H1 (cell line): ENCODE results near the gene RBM34.
A peak's percentile ranks its signal among the peaks of the same experiment; 100 is the strongest.

Source experiments
- CEBPB ChIP-seq: IDR thresholded peaks from 2 replicates; pipeline ENCODE4 v1.6.1; 2012; ENCODE audit warnings: low read depth, low read length
- CTCF ChIP-seq, 3 experiments: IDR thresholded peaks; 1 replicate in 2 of 3; 2 replicates in 1 of 3; pipeline versions ENCODE4 v1.5.1 to v1.6.1; 2011; ENCODE audit warnings: low read length in 3 of 3, mild to moderate bottlenecking in 3 of 3, inconsistent platforms in 2 of 3, low read depth in 1 of 3, moderate library complexity in 1 of 3; ENCODE audit not compliant: insufficient read depth in 1 of 3; ENCODE audit errors: control extremely low read depth in 1 of 3
- EP300 ChIP-seq, 2 experiments: IDR thresholded peaks; 1 replicate in 1 of 2; 2 replicates in 1 of 2; pipeline ENCODE4 v1.6.1; 2011 to 2012; ENCODE audit warnings: low read depth in 2 of 2, low read length in 2 of 2, mild to moderate bottlenecking in 2 of 2, borderline replicate concordance in 1 of 2, inconsistent platforms in 1 of 2, moderate library complexity in 1 of 2
- EZH2 ChIP-seq: fragments of 200-600 bp; sonication (generic); IDR thresholded peaks from 2 replicates; pipeline ENCODE4 v1.7.1; 2012; ENCODE audit warnings: low read depth, mild to moderate bottlenecking, moderate library complexity, low read length, inconsistent platforms; ENCODE audit not compliant: severe bottlenecking
- FOSL1 ChIP-seq: IDR thresholded peaks from 2 replicates; pipeline ENCODE4 v1.6.1; 2011; ENCODE audit warnings: mild to moderate bottlenecking, low read depth, low read length, moderate library complexity; ENCODE audit not compliant: insufficient read depth
- MAX ChIP-seq: IDR thresholded peaks from 2 replicates; pipeline ENCODE4 v1.6.1; 2012; ENCODE audit warnings: inconsistent platforms
- POLR2A ChIP-seq, 2 experiments: IDR thresholded peaks; 1 replicate in 1 of 2; 2 replicates in 1 of 2; pipeline ENCODE4 v1.6.1; 2011; ENCODE audit warnings: low read depth in 2 of 2, low read length in 2 of 2, mild to moderate bottlenecking in 2 of 2; ENCODE audit errors: control extremely low read depth in 1 of 2
- RFX5 ChIP-seq: IDR thresholded peaks from 2 replicates; pipeline ENCODE4 v1.6.1; 2011; ENCODE audit warnings: low read depth, low read length, improper control_type of control experiment, borderline replicate concordance
- SIN3A ChIP-seq, 2 experiments: IDR thresholded peaks in 1 of 2; conservative IDR thresholded peaks in 1 of 2; 2 replicates each; pipeline ENCODE4 v1.6.1; 2011 to 2012; ENCODE audit warnings: low read length in 2 of 2, improper control_type of control experiment in 1 of 2, low read depth in 1 of 2, mild to moderate bottlenecking in 1 of 2

- TF ChIP-seq EZH2, result no peak
- TF ChIP-seq CTCF (IDR thresholded peaks at IDR 0.05; ENCODE audit: control extremely low read depth in 1 of 3, insufficient read depth in 1 of 3, low read depth in 1 of 3, low read length in 3 of 3), result peak in 2 of 3 experiments; percentile 47 to 51; a peak in 3 of 4 replicates
- TF ChIP-seq SIN3A (conservative IDR thresholded peaks at IDR 0.05 in 1 of 2, IDR thresholded peaks at IDR 0.05 in 1 of 2; ENCODE audit: low read depth in 1 of 2, low read length in 2 of 2), result no peak
- no peak; a peak in 1 of 3 replicates for TF ChIP-seq EP300 (IDR thresholded peaks at IDR 0.05; ENCODE audit: borderline replicate concordance in 1 of 2, low read depth in 2 of 2, low read length in 2 of 2)
- TF ChIP-seq RFX5, result no peak
- no peak for TF ChIP-seq FOSL1
- no peak for TF ChIP-seq POLR2A (IDR thresholded peaks at IDR 0.05; ENCODE audit: control extremely low read depth in 1 of 2, low read depth in 2 of 2, low read length in 2 of 2)
- TF ChIP-seq CEBPB, result no peak
- TF ChIP-seq MAX, result no peak
These were observed 38.4 kb upstream of the RBM34 start for GRCh38 chr1:235199441-235199840.
